ENCODE measurements around the gene EN1.

DNA sequence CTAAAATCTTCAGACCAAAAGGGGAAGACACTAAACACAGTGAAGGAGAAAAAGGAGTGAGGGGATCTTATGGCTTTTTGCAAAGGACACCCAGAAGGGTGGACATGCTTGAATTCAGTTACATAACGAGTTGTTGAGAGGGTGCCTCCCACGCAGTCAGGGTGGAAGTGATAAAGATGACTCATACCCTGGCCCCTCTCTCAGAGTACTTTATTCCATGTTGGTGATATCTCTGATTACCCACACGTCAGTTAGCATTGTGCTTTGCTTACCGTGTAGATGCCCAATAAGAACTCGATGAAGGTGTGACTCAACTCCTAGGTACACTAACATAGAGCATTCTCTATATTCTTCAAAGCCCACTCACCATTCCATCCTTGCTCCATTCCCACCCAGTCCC lies 44.4 kb downstream of the EN1 start:
- TF ChIP-seq, protein P1, sequence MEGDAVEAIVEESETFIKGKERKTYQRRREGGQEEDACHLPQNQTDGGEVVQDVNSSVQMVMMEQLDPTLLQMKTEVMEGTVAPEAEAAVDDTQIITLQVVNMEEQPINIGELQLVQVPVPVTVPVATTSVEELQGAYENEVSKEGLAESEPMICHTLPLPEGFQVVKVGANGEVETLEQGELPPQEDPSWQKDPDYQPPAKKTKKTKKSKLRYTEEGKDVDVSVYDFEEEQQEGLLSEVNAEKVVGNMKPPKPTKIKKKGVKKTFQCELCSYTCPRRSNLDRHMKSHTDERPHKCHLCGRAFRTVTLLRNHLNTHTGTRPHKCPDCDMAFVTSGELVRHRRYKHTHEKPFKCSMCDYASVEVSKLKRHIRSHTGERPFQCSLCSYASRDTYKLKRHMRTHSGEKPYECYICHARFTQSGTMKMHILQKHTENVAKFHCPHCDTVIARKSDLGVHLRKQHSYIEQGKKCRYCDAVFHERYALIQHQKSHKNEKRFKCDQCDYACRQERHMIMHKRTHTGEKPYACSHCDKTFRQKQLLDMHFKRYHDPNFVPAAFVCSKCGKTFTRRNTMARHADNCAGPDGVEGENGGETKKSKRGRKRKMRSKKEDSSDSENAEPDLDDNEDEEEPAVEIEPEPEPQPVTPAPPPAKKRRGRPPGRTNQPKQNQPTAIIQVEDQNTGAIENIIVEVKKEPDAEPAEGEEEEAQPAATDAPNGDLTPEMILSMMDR (conservative IDR thresholded peaks at IDR 0.05 in 1 of 2, IDR thresholded peaks at IDR 0.05 in 1 of 2; ENCODE audit: extremely low read depth in 1 of 2, insufficient read depth in 1 of 2, low read depth in 1 of 2, low read length in 2 of 2): no peak
- TF ChIP-seq EZH2 (IDR thresholded peaks at IDR 0.05; ENCODE audit: borderline replicate concordance, low read length): no peak
